ENCODE data around the gene IL17B.

- TF ChIP-seq NANOG (IDR thresholded peaks at IDR 0.05; ENCODE audit: borderline replicate concordance), result no peak
- TF ChIP-seq EZH2 (IDR thresholded peaks at IDR 0.05; ENCODE audit: low read depth, unreplicated experiment), result no peak
Measured at GRCh38 chr5:149386166-149386565, 7.1 kb upstream of the IL17B start.

All from GM23338 (cell line).